ENCODE measurements around the gene STIM1. TPM values are rescaled to one million over a fixed set of nuclear protein-coding genes. Genes with fewer than 3 reads are reported as not detected.

STIM1 gene
- total RNA-seq, 3 donors from 2014 or later: 56.1 to 74.8 (median 72.5) TPM

DNA sequence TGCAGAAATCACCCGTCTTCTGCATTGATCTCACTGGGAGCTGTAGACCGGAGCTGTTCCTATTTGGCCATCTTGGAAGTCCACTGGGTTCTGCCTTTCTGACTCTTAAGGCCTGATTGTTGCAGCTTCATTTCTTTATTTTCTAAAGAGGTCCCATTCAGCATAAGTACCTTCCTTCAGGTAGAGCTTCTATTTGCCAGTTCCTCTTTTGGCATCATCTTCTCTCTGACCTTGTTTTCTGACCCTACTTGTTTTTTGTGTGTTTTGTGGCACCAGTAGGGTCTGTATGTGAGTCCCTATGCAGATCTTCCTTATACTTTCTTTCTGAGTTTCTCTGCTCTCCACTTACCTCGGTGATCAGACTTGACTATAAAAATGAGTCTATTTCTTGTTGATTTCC, 161.7 kb downstream of the STIM1 start:
- no peaks in the 10 kb centered on the region for H3K4me1 ChIP-seq (ENCODE audit: low read depth)
- H3K9me3 ChIP-seq: no peaks in the 10 kb centered on the region
- no peak for ATAC-seq
- H3K36me3 ChIP-seq (ENCODE audit: low read depth): no peaks in the 10 kb centered on the region
- no peak for DNase-seq
- H3K4me3 ChIP-seq: no peak overlapping the region
- TF ChIP-seq, protein P1, sequence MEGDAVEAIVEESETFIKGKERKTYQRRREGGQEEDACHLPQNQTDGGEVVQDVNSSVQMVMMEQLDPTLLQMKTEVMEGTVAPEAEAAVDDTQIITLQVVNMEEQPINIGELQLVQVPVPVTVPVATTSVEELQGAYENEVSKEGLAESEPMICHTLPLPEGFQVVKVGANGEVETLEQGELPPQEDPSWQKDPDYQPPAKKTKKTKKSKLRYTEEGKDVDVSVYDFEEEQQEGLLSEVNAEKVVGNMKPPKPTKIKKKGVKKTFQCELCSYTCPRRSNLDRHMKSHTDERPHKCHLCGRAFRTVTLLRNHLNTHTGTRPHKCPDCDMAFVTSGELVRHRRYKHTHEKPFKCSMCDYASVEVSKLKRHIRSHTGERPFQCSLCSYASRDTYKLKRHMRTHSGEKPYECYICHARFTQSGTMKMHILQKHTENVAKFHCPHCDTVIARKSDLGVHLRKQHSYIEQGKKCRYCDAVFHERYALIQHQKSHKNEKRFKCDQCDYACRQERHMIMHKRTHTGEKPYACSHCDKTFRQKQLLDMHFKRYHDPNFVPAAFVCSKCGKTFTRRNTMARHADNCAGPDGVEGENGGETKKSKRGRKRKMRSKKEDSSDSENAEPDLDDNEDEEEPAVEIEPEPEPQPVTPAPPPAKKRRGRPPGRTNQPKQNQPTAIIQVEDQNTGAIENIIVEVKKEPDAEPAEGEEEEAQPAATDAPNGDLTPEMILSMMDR (IDR thresholded peaks at IDR 0.05): no peak
- intact Hi-C loops (cut with DNase I, micrococcal nuclease): no loop called here

- Histone ChIP-seq H3K36me3 (ENCODE audit: low read depth) (no peaks in the 10 kb centered on the region), H3K4me1 (ENCODE audit: low read depth) (no peaks in the 10 kb centered on the region), H3K4me3 (no peak overlapping the region), H3K9me3 (no peaks in the 10 kb centered on the region)
- DNase-seq: no peak
- ATAC-seq: no peak
- TF ChIP-seq, protein P1 (IDR thresholded peaks at IDR 0.05): no peak
- intact Hi-C loops (cut with DNase I, micrococcal nuclease): no loop called here
These were observed 163.2 kb downstream of the STIM1 start for GRCh38 chr11:4018641-4019040.

- intact Hi-C loops (cut with DNase I, micrococcal nuclease): no loop called here
- no peak overlapping the region for H3K4me3 ChIP-seq
- no peaks in the 10 kb centered on the region for H3K4me1 ChIP-seq (ENCODE audit: low read depth)
- ATAC-seq: no peak
- H3K36me3 ChIP-seq (ENCODE audit: low read depth): no peaks in the 10 kb centered on the region
- TF ChIP-seq, protein P1 (IDR thresholded peaks at IDR 0.05): no peak
- H3K9me3 ChIP-seq: no peaks in the 10 kb centered on the region
- no peak for DNase-seq
These were observed 164.4 kb downstream of the STIM1 start for GRCh38 chr11:4019891-4020290.

DNA sequence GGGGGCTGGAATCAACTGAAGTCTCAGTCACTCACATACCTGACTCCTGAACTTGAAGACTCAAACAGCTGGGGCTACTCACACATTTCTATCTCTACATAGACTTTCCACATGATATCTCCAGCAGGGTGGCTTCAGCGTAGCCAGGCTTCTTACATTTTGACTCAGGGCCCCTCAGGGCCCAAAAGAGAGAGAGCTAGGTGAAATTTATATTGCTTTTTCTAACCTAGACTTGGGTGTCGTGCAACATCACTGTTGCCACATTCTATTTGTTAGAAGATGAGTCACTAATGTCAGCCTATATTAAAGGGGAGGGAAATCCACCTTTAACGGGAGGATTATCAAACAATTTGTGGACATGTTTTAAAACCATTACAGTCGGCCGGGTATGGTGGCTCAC, 167.2 kb downstream of the STIM1 start:
- ATAC-seq (no peak), DNase-seq (no peak)
- H3K36me3 ChIP-seq (ENCODE audit: low read depth): no peaks in the 10 kb centered on the region
- no peaks in the 10 kb centered on the region for H3K4me1 ChIP-seq (ENCODE audit: low read depth)
- intact Hi-C loops (cut with DNase I, micrococcal nuclease): no loop called here
- TF ChIP-seq, protein P1 (IDR thresholded peaks at IDR 0.05): no peak
- H3K9me3 ChIP-seq: no peaks in the 10 kb centered on the region
- no peak overlapping the region for H3K4me3 ChIP-seq

GRCh38 chr11:4025248-4025966, 169.9 kb downstream of the STIM1 start:
- Histone ChIP-seq H3K36me3 (ENCODE audit: low read depth) (no peaks in the 10 kb centered on the region), H3K9me3 (no peaks in the 10 kb centered on the region), H3K4me3 (no peak overlapping the region), H3K4me1 (ENCODE audit: low read depth) (no peaks in the 10 kb centered on the region)
- ATAC-seq: no peak
- TF ChIP-seq, protein P1 (IDR thresholded peaks at IDR 0.05): no peak
- DNase-seq: no peak
- intact Hi-C loops (cut with DNase I, micrococcal nuclease): no loop called here

GRCh38 chr11:4025967-4026324, 170.5 kb downstream of the STIM1 start:
- intact Hi-C loops (cut with DNase I, micrococcal nuclease): no loop called here
- Histone ChIP-seq H3K4me1 (ENCODE audit: low read depth) (no peaks in the 10 kb centered on the region), H3K36me3 (ENCODE audit: low read depth) (no peaks in the 10 kb centered on the region), H3K4me3 (no peak overlapping the region), H3K9me3 (no peaks in the 10 kb centered on the region)
- TF ChIP-seq, protein P1 (IDR thresholded peaks at IDR 0.05): no peak
- DNase-seq (no peak), ATAC-seq (no peak)

Data from mucosa of descending colon (tissue), 3 donors.